HFFc6 (cell line): Measurements from ENCODE around the gene GPR153. TPM values are rescaled to one million over a fixed set of nuclear protein-coding genes. Genes with fewer than 3 reads are reported as not detected.

Source experiments
- DNase-seq: peaks from one replicate; pipeline ENCODE4 v3.0.0-alpha.2; 2018
- H3K27ac Mint-ChIP-seq: 2 replicates; pipeline ENCODE4 v1.8.0; 2020; ENCODE audit warnings: mild to moderate bottlenecking, mixed read lengths
- H3K27me3 Mint-ChIP-seq: 2 replicates; pipeline ENCODE4 v1.8.0; 2021; ENCODE audit warnings: mild to moderate bottlenecking, moderate library complexity, mixed read lengths; ENCODE audit not compliant: insufficient read depth
- H3K36me3 Mint-ChIP-seq: 2 replicates; pipeline ENCODE4 v1.8.0; 2021; ENCODE audit warnings: low read depth, mixed read lengths
- H3K4me1 Mint-ChIP-seq: 2 replicates; pipeline ENCODE4 v1.8.0; 2020; ENCODE audit warnings: low read depth, mixed read lengths
- H3K4me3 Mint-ChIP-seq: 2 replicates; pipeline ENCODE4 v1.8.0; 2020; ENCODE audit warnings: mild to moderate bottlenecking, moderate library complexity, mixed read lengths
- H3K9me3 Mint-ChIP-seq: 2 replicates; pipeline ENCODE4 v1.8.0; 2020; ENCODE audit warnings: mild to moderate bottlenecking, mixed read lengths
- total RNA-seq, 6 experiments: library from RNA; stranded (reverse); fragmentation: NEBNext Ultra II Directional; extraction: Animal tissue kit (Norgen Biotek cat#: 25700); gene quantifications; 2 replicates in 1 of 6; 3 replicates in 5 of 6; pipeline ENCODE4 v1.2.3, GENCODE V29; 2021
- TF ChIP-seq, protein P1 (sequence below): fragments of 200-600 bp; sonication (generic); IDR thresholded peaks from 2 replicates; pipeline ENCODE4 v1.5.0; 2021; ENCODE audit warnings: antibody characterized with exemption, mild to moderate bottlenecking

GPR153 gene
- total RNA-seq, 6 experiments from 2014 or later, result 6.0 to 7.9 (median 7.2) TPM

DNA sequence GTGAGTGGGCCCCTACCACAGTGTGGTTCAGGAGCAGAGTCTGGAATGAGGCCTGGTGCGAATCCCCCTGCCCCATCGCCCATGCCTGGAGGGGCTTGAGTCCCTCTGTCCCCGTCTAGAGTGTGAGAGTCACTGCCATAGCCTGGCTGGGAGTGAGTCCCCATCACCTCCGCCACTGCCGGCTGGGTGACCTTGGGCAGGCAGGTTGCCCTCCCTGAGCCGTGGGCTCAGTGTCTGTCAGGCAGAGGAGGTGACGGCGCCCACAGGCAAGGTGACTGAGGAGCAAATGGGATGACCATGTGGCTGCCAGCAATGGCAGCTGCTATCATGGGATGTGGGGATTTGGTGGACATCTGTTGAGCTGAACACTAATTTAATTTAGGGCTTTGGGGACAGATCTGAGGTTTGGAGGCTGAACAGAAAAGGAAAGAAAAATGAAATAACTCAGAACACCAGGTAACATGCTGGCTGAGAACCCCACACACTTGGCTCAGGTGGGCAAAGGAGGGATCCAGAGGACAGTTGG lies 38.1 kb upstream of the GPR153 start:
- DNase-seq, result no peak
- Mint-ChIP-seq H3K27ac (no peak overlapping the region), H3K27me3 (no peaks in the 10 kb centered on the region; the same call in 1 of the 2 replicates), H3K36me3 (peaks cover 4% of the 10 kb centered on the region), H3K9me3 (no peaks in the 10 kb centered on the region), H3K4me1 (peaks cover 36% of the 10 kb centered on the region), H3K4me3 (no peak overlapping the region)
- TF ChIP-seq, protein P1, sequence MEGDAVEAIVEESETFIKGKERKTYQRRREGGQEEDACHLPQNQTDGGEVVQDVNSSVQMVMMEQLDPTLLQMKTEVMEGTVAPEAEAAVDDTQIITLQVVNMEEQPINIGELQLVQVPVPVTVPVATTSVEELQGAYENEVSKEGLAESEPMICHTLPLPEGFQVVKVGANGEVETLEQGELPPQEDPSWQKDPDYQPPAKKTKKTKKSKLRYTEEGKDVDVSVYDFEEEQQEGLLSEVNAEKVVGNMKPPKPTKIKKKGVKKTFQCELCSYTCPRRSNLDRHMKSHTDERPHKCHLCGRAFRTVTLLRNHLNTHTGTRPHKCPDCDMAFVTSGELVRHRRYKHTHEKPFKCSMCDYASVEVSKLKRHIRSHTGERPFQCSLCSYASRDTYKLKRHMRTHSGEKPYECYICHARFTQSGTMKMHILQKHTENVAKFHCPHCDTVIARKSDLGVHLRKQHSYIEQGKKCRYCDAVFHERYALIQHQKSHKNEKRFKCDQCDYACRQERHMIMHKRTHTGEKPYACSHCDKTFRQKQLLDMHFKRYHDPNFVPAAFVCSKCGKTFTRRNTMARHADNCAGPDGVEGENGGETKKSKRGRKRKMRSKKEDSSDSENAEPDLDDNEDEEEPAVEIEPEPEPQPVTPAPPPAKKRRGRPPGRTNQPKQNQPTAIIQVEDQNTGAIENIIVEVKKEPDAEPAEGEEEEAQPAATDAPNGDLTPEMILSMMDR, result no peak

- Mint-ChIP-seq H3K4me1 (peaks cover 33% of the 10 kb centered on the region), H3K4me3 (no peak overlapping the region), H3K36me3 (peaks cover 4% of the 10 kb centered on the region), H3K27ac (no peak overlapping the region), H3K9me3 (no peaks in the 10 kb centered on the region), H3K27me3 (no peaks in the 10 kb centered on the region; the same call in 1 of the 2 replicates)
- TF ChIP-seq, protein P1, result no peak
- DNase-seq, result no peak
Observed at GRCh38 chr1:6298530-6298929, 37.6 kb upstream of the GPR153 start.

- H3K4me1 Mint-ChIP-seq, result peaks cover 11% of the 10 kb centered on the region
- no peak overlapping the region for H3K27ac Mint-ChIP-seq
- H3K9me3 Mint-ChIP-seq, result no peaks in the 10 kb centered on the region
- H3K36me3 Mint-ChIP-seq, result peaks cover 3% of the 10 kb centered on the region
- H3K4me3 Mint-ChIP-seq, result no peak overlapping the region
- TF ChIP-seq, protein P1, result no peak
- DNase-seq, result no peak
- H3K27me3 Mint-ChIP-seq, result no peaks in the 10 kb centered on the region; the same call in 1 of the 2 replicates
Observed at GRCh38 chr1:6295910-6296309, 35.0 kb upstream of the GPR153 start.

DNA sequence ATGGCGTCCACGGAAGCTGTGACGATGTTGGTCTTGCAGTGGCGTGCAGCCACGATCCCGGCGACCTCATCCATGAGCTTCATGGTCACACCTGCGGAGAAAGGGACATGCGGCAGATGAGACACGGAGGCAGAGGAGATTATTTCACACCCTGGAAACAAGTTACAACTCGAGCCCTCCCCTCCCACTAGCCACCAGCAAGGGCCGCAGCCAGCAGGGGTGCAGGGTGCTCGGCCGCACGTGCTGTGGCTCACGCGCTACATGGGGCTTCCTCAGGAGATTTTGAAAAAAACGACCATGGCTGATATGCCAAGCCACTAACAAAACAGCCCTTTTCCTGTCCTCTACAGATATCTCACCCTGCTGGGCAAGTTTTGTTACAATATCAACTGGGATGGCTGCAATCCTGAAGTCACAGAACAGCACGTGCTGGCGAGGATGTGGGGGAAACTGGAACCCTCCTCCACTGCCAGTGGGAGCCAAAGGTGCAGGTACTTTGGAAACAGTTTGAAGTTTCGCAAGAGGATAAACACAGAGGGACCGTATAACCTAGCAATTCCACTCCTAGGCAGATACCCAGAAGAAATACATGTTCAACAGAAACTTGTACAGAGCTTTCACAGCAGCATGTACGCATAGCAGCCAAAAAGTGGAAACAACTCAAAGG lies 34.1 kb upstream of the GPR153 start:
- TF ChIP-seq, protein P1, result no peak
- DNase-seq, result no peak
- peaks cover 2% of the 10 kb centered on the region for H3K4me1 Mint-ChIP-seq
- no peak overlapping the region for H3K27ac Mint-ChIP-seq
- no peaks in the 10 kb centered on the region; the same call in 1 of the 2 replicates for H3K36me3 Mint-ChIP-seq
- no peak overlapping the region for H3K4me3 Mint-ChIP-seq
- no peaks in the 10 kb centered on the region for H3K9me3 Mint-ChIP-seq
- no peaks in the 10 kb centered on the region; the same call in 1 of the 2 replicates for H3K27me3 Mint-ChIP-seq

DNA sequence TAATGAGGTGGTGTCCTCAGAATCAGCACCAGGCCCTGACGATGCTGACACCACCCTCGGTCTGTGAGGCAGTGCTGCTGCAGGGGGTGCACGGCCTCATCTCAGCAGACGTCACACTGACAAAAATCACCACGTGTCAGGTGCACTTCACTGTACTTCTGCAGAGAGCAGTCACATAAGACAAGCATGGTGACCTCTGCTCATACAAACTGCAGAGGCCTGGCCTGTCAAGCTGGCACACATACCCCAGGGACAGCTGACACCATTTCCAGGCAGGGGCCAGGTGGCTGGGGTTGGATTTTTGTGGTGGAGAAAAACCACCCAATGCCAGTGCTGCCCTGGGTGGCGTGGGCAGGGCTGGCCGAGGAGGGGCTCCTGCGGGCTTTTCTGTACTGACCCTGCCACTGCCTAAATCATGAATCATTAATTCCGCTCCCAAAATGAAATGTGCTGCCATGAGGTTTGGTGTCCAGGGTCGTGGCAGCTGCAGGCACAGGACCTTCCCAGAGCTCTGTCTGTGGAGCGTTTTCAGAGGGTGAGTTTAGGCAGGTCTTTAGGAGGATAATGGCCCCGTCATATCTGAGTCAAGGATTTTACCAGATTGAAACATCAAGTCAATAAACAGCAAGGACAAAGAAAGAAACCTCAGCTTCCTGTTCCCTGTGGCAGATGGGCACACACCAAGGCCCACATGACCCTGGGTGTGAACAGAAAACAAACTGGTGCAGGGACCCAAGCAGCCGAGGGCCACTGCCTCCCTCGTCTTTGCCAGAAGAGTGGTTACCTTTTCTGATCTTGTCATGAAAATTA lies 33.4 kb upstream of the GPR153 start:
- TF ChIP-seq, protein P1, result no peak
- Mint-ChIP-seq H3K36me3 (no peaks in the 10 kb centered on the region; the same call in 1 of the 2 replicates), H3K27ac (no peak overlapping the region), H3K4me1 (no peaks in the 10 kb centered on the region), H3K4me3 (no peak overlapping the region), H3K9me3 (no peaks in the 10 kb centered on the region), H3K27me3 (no peaks in the 10 kb centered on the region)
- no peak for DNase-seq
